GM18870 (cell line): Measurements from ENCODE around the gene PRDM16.

Experiments
- ATAC-seq: cut with Tn5 transposase; IDR thresholded peaks from one replicate; pipeline ENCODE4 v1.9.1; 2021; ENCODE audit warnings: moderate library complexity; ENCODE audit not compliant: unreplicated experiment

The PRDM16 gene

GRCh38 chr1:3452866-3453175 is 383.8 kb downstream of the PRDM16 start:
- ATAC-seq: no peak

DNA sequence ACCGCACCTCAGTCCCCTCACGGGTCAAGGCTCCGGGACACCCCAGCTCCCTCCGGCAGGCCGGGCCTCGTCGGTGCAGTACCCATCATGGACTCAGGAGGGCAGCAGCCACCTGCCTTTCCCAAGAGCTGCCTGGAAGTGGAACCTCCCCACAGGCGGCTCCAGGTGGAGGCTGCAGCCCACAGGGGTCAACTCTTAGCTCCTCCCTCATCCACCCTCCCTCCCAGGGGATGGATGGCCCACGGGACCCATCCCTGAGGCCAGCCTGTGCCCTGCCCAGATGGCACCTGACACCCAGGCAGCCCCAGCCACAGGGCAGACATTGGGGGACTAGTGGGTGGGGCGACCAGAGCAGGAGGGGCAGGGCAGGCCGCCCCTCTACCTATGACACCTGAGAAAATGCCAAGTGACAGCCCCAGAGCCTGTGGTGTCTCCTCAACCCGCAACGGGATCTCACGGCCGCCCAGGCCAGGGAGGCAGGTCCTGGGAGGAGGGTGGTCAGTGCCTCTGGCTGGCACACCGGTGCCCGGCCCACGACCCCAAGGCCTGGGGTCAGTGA is 384.3 kb downstream of the PRDM16 start:
- no peak for ATAC-seq

DNA sequence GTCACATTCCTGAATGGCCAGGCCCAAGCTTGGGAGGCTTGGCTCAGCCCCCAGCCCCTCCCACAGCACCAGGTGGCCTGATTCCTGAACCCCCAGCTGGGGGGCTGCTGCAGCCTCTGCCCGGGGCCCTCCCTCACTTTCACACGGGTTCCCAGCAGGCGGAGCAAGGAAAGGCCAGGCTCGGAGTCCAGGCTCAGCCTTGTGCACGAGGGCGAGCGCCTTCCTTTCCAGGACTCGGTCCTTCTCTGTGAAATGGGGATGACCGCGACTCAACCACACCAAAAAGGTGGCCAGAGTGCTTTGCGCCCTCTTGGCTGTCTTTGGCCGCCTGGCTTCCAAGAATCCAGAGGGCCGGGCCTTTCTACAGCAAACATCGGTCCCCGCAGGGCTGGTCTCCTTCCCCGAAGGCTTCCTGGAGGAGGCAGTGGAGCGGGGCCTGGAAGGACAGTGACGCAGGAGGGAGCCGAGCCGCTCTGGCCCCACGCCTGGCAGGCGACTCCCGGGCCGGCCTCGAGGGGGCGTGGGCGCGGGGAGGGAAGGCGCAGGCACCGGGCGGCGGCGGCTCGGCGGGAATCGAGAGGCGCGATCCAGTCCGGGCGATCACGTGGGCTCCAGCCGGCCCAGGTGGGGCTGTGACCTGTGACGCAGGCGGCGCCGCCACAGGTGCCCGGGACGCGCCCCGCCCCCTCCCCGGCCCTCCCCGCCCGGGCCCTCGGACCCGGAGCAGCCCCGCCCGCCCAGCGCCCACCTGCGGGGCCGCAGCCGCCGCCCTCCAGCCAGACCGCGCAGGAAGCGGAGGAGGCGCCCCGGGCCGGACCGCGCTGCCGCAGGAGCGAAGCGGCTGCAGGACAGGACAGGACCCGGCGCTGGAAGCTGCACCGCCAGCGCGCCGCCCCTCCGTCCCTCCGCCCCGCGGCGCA is 385.1 kb downstream of the PRDM16 start, which contains the start of gene ARHGEF16:
Gene ARHGEF16, plus strand, starts transcription at position 775 of the 920 bp plus-strand sequence. CDS start 8,420 bp downstream, outside the sequence.
- ATAC-seq: no peak

DNA sequence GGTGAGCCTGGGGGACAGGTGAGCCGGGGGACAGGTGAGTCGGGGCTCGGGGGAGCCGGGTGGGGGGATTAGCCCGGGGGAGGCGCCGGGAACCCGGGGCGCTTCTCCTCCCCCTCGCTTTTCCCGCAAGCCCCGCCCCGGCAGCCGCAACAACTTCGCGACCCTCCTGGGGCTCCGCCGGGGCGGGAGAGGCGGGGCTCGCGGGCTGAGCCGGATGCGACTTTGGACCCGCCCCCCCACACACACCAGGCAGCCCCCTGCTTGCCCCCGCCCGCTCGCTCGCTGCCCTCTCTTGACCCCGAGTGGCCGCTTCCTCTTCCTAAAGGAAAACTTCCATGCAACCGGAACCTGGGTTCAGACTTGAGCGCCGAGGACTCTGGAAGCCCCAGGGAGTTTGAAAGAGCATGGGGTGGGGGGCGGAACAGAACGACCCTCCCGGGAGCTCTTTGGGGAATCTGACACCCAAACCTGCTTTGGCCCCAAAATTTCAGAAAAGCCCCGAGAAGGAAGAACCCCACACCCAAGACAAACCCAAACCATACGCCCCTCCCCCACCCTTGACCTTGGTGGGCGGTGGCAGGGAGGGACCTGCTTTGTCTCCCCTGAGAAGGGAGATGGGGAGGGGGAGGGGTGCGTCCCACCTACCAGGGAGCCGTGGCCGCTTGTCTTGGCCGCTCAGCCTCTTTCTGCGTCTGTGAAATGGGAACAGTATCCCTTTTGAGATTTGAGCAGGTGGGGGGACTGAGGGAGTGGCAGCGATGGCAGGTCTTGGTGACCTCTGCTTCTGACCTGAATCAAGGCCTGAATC is 386.0 kb downstream of the PRDM16 start:
- no peak for ATAC-seq

DNA sequence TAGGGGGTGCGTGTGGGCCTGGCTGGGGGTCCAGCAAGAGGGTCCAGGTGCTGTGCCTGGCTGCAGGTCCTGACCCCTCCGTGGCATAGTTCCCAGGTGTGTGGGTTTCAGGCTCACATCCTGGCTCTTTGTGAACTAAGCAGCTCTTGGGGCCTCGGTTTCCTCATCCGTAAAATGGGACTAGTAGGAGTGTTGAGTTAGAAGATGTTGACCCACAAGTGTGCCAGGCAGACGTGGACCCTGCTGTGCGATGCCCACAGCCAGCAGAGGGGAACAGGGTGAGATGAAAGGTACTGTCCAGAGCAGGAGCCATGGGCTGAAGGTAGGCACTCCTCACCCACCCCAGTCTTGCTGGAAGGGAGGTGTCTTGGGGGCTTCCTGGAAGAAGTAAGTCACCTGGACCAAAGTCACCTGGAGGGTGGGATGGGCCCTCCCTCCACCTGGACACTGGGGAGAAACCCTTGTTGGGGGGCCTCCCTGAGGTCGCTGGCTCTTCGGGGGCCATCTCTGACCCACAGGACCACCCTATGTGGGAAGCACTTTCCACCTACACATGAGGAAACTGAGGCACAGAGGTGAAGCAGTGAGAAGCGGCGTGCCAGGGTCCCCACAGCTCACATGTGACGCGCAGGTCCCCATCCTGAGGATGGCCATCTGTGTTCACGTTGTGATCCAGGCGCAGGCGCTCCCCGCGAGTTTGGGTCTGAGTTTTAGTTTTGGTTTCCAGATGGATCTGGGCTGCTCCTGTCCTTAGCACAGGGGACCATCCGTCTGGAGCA is 386.9 kb downstream of the PRDM16 start:
- ATAC-seq: no peak

GRCh38 chr1:3456449-3456963 is 387.5 kb downstream of the PRDM16 start:
- no peak for ATAC-seq

GRCh38 chr1:3456964-3457909 is 388.2 kb downstream of the PRDM16 start:
- ATAC-seq: no peak

DNA sequence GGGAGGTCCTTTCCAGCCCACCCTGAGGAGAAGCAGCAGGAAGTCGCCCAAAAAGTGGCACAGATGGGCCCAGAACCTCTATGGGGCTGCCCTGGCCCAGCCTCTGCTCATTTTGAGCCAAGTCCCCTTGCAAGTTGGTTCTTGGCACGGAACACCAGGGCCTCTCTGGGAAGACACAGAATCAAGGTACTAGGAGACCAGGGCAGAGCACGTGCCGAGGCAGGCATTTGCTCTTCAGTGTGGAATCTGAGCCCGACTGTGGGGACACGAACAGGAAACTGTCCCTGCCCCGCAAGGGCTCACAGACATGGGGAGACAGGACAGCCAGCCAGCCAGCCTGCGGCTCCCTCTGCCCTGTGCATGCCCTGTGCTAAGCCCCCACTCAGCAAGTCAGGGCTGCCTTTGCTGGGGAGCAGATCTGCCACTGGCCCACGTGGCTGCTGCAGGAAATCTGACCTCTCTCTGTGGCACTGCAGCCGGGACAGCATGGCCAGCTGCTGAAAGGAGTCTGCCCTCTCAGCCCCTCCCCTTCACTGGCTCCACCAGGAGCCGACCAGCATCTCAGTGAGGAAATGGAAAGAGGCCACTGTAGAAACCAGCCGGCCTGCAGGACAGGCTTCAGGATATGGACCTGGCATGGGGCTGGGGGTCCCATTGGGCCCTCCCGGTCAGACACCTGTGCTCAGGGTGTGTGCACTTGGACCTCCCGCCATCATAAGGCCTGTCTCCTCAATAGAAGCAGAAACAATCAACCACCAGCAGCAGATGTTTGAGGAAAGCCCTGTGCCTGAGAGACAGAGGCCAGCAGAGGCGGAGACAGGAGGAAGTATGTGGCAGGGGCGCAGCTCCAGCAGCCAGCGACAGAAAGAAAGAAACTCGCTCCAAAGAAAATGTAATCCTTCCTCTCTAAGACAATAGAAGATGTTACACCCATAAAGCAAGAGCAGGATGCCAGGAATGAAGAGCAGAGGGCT is 389.2 kb downstream of the PRDM16 start:
- ATAC-seq: no peak

DNA sequence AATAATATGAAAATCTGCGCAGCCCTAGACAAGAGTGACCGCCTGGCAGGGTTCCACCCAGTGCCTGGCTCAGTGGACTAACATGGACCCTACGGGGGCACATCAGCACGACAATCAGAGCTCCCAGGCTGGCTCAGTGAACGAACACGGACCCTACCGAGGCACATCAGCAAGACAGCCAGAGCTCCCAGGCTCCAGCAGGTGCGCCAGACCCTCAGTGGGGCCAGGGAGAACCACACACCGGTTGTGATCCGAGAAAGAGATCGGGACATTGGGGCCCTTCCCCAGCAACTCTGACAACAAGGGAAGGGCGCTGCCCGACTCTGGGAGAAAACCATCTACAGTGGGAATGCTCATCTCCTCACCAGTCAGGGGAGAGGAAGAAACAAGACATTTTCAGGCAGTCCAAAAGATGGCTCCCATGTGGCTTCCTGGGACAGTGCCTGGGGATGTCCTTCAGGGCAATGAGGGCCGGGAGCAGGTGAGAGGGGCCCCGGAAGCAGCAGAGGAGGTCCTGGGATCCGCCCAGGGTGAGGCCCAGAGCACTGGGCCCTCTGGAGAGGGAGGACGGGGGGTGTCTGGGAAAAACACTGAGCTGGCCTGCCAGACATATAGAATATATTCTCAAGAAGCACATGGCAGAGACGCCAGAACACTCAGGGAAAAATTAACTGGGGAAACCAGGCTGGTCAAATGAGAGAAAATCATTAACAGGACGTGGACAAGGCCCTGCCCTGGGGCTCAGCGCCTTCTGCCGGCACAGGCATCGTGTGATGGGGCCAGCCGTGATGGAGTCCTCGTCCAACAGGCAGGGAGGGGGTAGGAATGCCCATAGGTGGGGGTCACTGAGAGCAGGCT is 390.3 kb downstream of the PRDM16 start:
- no peak for ATAC-seq

DNA sequence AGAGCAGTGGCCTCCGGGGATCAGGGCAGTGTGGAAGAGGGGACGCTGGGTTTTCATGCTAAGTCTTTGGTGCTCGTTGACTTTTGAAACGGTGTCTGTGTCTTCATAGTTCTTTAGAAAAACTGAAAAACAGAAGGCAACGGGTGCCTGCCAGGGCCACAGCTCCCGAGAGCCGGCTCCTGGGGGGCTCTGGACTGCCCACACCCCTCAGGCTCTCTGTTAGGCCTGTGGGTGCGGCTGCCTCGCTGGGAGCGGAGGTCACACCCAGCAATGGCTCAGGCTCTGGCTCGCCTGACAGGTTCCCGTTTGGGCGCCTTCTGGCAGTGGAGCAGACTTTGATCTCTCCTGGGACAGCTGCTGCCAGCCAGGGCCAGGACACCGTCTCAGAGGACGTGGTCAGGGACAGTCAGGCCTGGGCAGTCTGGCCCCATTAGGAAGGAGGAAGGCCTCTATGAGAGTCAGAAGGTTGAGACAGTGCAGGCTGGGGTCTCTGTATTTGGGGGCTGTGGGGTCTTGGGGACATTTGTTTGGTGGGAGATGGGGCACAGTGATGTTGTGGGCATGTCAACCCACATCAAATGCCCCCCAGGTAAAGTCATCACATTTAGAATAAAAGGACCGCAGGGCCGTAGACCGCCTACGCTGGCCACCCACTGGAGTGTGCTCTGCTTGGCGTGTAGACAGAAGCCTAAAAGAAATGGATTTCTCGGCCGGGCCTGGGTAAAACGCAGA is 391.1 kb downstream of the PRDM16 start:
- ATAC-seq: no peak

GRCh38 chr1:3460672-3461131 is 391.7 kb downstream of the PRDM16 start:
- no peak for ATAC-seq

GRCh38 chr1:3461238-3461933 is 392.4 kb downstream of the PRDM16 start:
- no peak for ATAC-seq

- ATAC-seq: no peak
Measured at GRCh38 chr1:3461934-3462275, 392.9 kb downstream of the PRDM16 start.

DNA sequence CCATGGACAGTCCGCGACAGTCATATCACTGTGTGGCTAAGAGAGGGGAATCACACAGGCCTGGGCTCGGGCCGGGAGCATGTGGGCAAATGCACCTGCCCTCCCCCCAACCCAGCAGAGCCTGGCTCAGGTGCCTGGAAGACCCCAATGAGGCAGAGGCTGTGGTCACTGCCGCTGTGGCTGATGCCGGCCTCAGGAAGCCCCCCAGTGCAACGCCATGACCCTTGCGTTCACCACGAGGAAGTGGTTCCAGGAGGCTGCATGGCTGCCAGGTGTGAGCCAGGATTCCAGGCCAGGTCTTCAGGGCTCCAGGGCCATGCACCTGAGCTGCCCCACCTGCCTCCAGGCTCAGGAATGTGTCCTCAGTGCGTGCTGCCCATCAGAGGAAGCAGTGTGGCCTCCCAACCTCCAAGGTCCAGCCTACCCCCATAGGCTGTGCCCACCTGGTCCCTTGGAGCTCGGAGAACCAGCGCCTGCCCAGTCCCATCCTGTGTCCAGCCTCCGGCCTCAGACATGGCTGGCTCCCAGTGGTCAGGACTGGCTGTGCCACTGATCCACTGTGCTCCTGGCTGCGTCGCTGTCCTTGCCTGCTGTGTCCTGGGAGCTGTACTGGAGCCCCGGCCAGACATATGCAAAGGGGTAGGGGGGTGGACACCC is 393.5 kb downstream of the PRDM16 start:
- ATAC-seq: no peak

DNA sequence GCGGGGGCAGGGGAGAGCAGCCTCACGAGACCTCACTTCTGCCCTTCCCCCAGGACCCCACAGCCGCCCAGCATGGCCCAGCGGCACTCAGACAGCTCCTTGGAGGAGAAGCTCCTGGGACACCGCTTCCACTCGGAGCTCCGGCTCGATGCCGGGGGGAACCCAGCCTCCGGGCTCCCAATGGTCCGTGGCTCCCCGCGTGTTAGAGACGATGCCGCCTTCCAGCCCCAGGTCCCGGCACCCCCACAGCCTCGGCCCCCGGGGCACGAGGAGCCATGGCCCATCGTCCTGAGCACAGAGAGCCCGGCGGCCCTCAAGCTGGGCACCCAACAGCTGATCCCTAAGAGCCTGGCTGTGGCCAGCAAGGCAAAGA is 394.0 kb downstream of the PRDM16 start:
- ATAC-seq: no peak

DNA sequence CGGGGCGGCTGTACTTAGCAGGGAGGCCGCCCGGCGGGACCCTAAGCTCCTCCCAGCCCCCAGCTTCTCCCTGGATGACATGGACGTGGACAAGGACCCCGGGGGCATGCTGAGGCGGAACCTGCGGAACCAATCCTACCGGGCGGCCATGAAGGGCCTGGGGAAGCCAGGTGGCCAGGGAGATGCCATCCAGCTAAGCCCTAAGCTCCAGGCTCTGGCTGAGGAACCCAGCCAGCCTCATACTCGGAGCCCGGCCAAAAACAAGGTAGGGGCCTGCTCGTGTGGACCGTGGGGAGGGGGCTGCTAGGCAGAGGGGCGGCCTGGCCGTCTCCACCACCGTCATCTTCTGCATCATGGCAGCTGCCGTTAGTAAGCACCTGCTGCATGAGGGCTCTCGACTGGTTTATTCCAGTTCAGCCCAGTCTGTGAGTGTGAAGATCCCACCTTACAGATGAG is 394.4 kb downstream of the PRDM16 start:
- ATAC-seq: no peak
